Thymus (tissue), 11 donors: ENCODE data around the gene UBIAD1. TPM values are rescaled to one million over a fixed set of nuclear protein-coding genes. Genes with fewer than 3 reads are reported as not detected.

Experiments used
- DNase-seq, 9 donors: peaks; one replicate each; pipeline ENCODE4 v3.0.0-alpha.2; 2013; ENCODE audit warnings: low spot score in 9 of 9, low read depth in 6 of 9, missing footprints in 1 of 9
- H3K27ac ChIP-seq, 2 donors: one replicate each; pipeline ENCODE4 v1.5.1; 2013; ENCODE audit warnings: control low read depth in 1 of 2, low read depth in 1 of 2, low read length in 1 of 2, mild to moderate bottlenecking in 1 of 2, moderate library complexity in 1 of 2
- H3K27me3 ChIP-seq, 2 donors: one replicate each; pipeline ENCODE4 v1.5.1; 2013; ENCODE audit warnings: low read length in 1 of 2; ENCODE audit not compliant: control insufficient read depth in 2 of 2, insufficient read depth in 1 of 2
- H3K36me3 ChIP-seq, 2 donors: one replicate each; pipeline ENCODE4 v1.5.1; 2013; ENCODE audit warnings: low read length in 1 of 2, mild to moderate bottlenecking in 1 of 2, moderate library complexity in 1 of 2; ENCODE audit not compliant: control insufficient read depth in 2 of 2, insufficient read depth in 2 of 2
- H3K4me1 ChIP-seq, 2 donors: one replicate each; pipeline ENCODE4 v1.5.1; 2013; ENCODE audit warnings: low read length in 2 of 2; ENCODE audit not compliant: control insufficient read depth in 2 of 2, insufficient read depth in 2 of 2
- H3K4me3 ChIP-seq, 2 donors: one replicate each; pipeline ENCODE4 v1.5.1; 2013; ENCODE audit warnings: low read length in 2 of 2, control low read depth in 1 of 2, mild to moderate bottlenecking in 1 of 2
- H3K9me3 ChIP-seq, 2 donors: one replicate each; pipeline ENCODE4 v1.5.1; 2013; ENCODE audit warnings: low read length in 1 of 2, mild to moderate bottlenecking in 1 of 2; ENCODE audit not compliant: control insufficient read depth in 2 of 2, insufficient read depth in 1 of 2
- WGBS: extraction: QIAGEN DNeasy Blood & Tissue Kit; methylation state at CpG from one replicate; pipeline ENCODE4 v1.1.7; 2013; 5-methylcytosine and 5-hydroxymethylcytosine counted together
- polyA plus RNA-seq: library from polyadenylated mRNA; stranded (reverse); fragments of 200-250 nt; gene quantifications from one replicate; pipeline ENCODE4 v1.2.3, GENCODE V29; 2013
- total RNA-seq: library from RNA; stranded (reverse); fragments of 120-200 nt; gene quantifications from one replicate; pipeline ENCODE4 v1.2.4, GENCODE V29; 2013
- donor health status: healthy.

UBIAD1 gene
- total and polyA plus RNA-seq, 2 donors, result 7.3 to 9.8 TPM

DNA sequence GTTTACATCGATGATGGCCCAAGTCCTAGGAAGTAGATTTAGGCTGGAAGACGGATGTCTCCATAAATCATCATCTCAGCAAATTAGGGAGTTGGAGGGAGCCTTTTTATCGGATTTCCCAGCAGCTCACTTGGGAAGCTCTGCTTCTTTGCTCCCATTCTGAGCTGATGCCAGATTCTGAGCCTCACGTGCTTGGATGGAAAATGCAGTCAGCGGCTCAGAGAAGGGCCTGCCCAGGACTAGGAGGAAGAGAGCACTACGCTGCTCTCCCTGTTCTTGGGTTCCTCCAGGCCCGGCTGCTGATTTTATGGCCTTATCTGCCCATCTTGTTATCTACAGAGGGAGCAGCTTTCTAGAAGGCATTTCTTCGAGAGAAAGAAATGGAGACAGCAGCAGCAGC is 42.0 kb downstream of the UBIAD1 start:
- WGBS, result 80% methylated on average over 8 of the region's 8 CpGs
- Histone ChIP-seq H3K27me3 (peaks cover 0 to 28% of the 10 kb centered on the region in 2 donors), H3K36me3 (no peaks in the 10 kb centered on the region), H3K4me1 (peaks cover 0 to 3% of the 10 kb centered on the region in 2 donors), H3K9me3 (no peaks in the 10 kb centered on the region), H3K27ac (no peak overlapping the region), H3K4me3 (no peak overlapping the region)
- DNase-seq, result no peak

DNA sequence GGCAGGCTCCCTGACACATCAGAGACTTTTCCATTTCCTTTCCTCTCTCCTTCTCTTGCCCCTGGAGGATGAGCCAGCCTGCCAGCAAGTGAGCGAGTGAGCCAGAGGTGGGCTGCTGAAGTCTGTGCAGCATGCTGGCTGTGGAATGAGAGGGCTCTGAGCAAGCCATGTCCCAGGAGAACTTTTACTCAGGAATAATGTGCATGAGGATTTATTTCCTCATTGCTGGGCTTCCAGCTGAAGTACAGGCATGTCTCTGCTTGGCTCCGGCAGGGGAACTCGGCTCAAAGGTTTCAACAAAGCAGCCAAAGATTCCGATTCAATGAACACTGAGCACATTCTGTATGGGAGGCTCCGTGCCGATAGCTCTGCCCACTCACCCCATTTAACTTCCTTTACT is 43.7 kb downstream of the UBIAD1 start:
- H3K4me3 ChIP-seq, result no peak overlapping the region
- peaks cover 0 to 3% of the 10 kb centered on the region in 2 donors for H3K4me1 ChIP-seq
- 85% methylated on average over 6 of the region's 6 CpGs for WGBS
- H3K9me3 ChIP-seq, result peaks cover 0 to 5% of the 10 kb centered on the region in 2 donors
- DNase-seq, result no peak
- H3K27me3 ChIP-seq, result peaks cover 0 to 26% of the 10 kb centered on the region in 2 donors
- peak overlapping the region in 1 of 2 donors; percentile 38 for H3K27ac ChIP-seq
- no peaks in the 10 kb centered on the region for H3K36me3 ChIP-seq

DNA sequence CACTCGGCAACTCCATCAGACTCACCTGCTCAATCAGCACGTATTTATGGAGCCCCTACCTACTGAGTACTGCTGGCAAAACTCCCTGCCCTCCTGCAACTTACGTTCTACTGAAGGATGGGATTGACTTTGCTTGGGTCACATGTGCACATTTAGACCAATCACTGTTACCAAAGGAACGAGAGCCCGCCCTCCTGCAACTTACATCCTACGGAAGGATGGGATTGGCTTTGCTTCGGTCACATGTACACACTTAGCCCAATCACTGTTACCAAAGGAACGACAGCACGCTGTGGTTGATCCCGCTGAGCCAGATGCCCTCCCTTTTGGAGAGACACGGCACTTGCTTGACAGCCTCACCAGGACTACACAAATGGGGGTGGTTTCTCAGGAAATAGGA is 46.0 kb downstream of the UBIAD1 start:
- Histone ChIP-seq H3K4me1 (peaks cover 0 to 6% of the 10 kb centered on the region in 2 donors), H3K9me3 (peaks cover 0 to 5% of the 10 kb centered on the region in 2 donors), H3K36me3 (no peaks in the 10 kb centered on the region), H3K4me3 (no peak overlapping the region), H3K27me3 (peaks cover 0 to 21% of the 10 kb centered on the region in 2 donors), H3K27ac (no peak overlapping the region)
- WGBS, result 92% methylated on average over 11 of the region's 11 CpGs
- DNase-seq, result no peak

DNA sequence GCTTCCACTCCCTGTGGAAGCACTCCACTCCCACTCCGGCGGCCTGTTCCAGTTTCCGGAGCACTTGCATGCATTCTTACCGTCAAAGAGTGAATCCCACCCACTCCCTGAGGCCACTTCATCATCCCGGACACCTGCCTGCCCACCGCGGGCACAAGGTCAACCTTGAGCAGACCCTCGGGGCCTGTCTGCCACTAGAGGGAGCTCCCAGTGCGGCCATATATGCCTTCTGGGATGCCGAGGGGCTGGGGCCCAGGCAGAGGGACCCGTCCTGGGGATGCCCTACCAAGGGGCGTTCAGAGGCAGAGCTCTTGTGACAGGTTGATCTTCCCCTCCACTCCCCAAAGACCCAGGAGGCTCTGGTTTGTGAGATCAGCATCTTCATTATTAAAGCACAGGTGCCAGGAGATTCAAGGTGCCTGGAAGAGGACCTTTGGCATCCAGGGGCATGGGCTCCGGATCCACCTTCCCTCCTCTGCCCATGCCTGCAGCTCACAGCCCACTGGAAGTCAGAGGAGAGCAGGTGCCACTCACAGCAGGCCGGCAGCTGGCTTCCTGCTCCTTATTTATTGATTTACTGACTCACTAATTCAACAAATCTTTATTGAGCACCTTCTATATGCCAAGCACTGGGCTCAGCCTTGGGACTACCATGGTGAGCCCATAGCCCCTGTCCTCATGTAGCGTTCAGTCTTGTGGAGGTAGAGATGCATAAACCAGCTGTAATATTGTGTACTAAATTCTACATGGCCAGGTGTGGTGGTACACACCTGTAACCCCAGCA is 47.3 kb downstream of the UBIAD1 start:
- peak in 6 of 9 donors; percentile 17 to 52 (median 36) for DNase-seq
- no peak overlapping the region for H3K4me3 ChIP-seq
- peaks cover 0 to 24% of the 10 kb centered on the region in 2 donors for H3K27me3 ChIP-seq
- H3K9me3 ChIP-seq, result peaks cover 0 to 5% of the 10 kb centered on the region in 2 donors
- H3K36me3 ChIP-seq, result no peaks in the 10 kb centered on the region
- no peak overlapping the region for H3K27ac ChIP-seq
- H3K4me1 ChIP-seq, result peaks cover 0 to 6% of the 10 kb centered on the region in 2 donors
- WGBS, result 20% methylated on average over 15 of the region's 15 CpGs

DNA sequence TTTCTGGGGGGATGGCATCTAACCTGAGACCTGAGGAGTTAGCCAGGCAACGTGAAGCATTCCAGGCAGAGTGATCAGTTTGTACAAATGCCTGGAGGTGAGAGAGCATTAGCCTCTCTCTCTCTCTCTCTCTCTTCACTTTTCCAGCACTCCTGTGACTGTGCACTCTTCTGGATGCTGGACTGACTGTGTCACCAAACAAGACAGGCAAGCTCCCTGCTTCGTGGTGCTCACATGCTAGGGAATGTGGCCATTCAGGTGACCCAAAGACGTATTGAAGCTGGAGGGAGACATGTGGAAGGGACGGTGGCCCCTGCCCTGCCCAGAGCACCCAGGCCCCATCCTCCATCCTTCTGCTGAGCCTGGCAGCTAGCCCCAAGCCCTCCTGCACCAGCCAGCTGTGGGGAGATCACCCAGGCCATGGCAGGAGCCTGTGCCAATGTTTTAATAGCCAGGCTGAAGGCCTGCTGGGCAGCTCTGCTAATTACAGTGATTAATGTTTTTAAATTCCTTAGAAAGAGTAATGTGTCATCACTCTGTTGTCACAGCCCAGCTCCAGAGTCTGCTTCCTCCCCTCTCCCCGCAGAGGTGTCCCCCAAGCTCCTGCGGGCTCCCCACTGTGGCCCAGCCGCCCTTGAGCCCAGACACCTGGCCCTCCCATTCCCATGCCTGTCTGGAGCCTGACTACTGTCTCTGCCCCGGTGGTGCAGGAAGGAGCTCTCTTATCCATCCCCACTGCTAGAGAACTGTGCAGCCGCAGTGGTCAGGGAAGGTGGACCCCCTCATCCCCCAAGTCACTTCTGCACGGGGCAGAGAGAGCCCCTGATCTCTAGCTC is 48.9 kb downstream of the UBIAD1 start:
- Histone ChIP-seq H3K27ac (no peak overlapping the region), H3K9me3 (peaks cover 0 to 5% of the 10 kb centered on the region in 2 donors), H3K36me3 (no peaks in the 10 kb centered on the region), H3K4me3 (no peak overlapping the region), H3K4me1 (peaks cover 0 to 6% of the 10 kb centered on the region in 2 donors), H3K27me3 (peaks cover 0 to 17% of the 10 kb centered on the region in 2 donors)
- DNase-seq, result no peak
- WGBS, result 89% methylated on average over 10 of the region's 10 CpGs

DNA sequence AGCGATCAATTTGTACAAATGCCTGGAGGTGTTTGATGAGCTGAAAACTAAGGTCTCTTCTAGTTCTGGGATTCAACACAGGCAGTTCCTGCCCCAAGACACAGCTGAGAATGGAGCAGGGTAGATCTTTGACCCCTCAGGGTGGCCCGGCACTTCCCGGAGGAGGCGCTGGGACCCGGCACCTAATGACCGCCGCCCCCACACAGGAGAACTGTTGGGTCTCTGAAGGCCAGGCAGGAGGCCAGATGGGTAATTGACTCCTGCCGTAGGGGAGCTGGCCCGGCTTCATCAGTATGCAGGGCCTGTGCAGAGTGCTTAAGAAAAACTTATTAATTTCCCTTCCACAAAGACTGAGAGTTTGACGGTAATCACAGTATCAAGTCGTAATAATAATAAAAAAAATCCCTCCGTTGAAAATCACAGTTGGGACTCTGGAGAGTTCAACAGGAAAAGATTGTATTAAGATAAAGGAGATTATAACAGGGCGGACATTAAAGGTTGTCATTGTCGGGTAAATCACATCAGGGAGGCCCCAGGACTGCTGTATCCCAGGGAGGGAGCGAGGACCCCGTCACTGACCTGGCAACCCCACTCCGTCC is 51.7 kb downstream of the UBIAD1 start:
- no peak overlapping the region for H3K4me3 ChIP-seq
- peaks cover 0 to 5% of the 10 kb centered on the region in 2 donors for H3K9me3 ChIP-seq
- no peak for DNase-seq
- peaks cover 0 to 17% of the 10 kb centered on the region in 2 donors for H3K27me3 ChIP-seq
- WGBS, result 85% methylated on average over 17 of the region's 17 CpGs
- H3K27ac ChIP-seq, result no peak overlapping the region
- no peaks in the 10 kb centered on the region for H3K36me3 ChIP-seq
- H3K4me1 ChIP-seq, result peaks cover 0 to 6% of the 10 kb centered on the region in 2 donors

DNA sequence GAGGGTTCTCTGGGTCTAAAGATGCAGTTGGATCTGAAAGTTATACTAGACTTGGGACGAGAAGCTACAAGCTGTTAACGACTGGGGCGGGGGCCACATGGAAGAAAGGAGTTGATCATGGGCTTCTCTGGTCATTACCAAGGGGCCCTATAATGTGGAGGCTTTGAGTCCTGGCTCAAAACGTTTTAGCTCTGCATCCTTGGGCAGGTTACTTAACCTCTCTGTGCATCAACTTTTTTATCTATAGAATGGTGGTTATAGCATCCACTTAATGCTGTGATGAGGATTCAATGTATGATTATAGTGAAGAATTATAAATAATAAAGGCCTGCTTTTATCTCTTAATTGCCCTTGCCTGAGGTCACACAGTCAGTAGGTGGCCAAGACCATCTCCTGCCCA is 53.1 kb downstream of the UBIAD1 start:
- DNase-seq, result no peak
- H3K27me3 ChIP-seq, result peaks cover 0 to 14% of the 10 kb centered on the region in 2 donors
- H3K4me1 ChIP-seq, result peaks cover 0 to 6% of the 10 kb centered on the region in 2 donors
- no peaks in the 10 kb centered on the region for H3K36me3 ChIP-seq
- no peak overlapping the region for H3K27ac ChIP-seq
- 89% methylated on average over 4 of the region's 4 CpGs for WGBS
- no peaks in the 10 kb centered on the region for H3K9me3 ChIP-seq
- no peak overlapping the region for H3K4me3 ChIP-seq

DNA sequence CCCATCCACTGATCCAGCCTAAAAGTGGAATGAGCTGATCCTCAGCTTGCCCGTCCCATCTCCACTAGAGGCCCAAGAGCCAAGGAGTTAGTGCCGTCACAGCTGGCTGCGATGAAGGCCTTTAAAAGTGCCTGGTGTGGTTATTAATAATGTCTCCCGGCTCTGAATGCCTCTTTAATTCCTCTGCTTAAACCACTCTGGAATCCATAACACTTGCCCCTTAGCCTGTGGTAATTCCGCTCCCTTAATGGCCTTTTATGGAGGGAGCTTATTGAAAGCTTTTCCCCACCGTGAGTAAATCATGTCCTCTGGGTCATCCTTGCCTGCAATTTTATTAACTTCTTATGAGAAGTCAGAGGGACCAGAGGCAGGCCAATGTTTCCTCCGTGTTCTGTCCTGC is 55.4 kb downstream of the UBIAD1 start:
- DNase-seq, result no peak
- Histone ChIP-seq H3K27ac (no peak overlapping the region), H3K9me3 (no peaks in the 10 kb centered on the region), H3K36me3 (no peaks in the 10 kb centered on the region), H3K4me1 (peaks cover 0 to 6% of the 10 kb centered on the region in 2 donors), H3K27me3 (peaks cover 0 to 14% of the 10 kb centered on the region in 2 donors), H3K4me3 (no peak overlapping the region)
- WGBS, result 95% methylated on average over 7 of the region's 7 CpGs

DNA sequence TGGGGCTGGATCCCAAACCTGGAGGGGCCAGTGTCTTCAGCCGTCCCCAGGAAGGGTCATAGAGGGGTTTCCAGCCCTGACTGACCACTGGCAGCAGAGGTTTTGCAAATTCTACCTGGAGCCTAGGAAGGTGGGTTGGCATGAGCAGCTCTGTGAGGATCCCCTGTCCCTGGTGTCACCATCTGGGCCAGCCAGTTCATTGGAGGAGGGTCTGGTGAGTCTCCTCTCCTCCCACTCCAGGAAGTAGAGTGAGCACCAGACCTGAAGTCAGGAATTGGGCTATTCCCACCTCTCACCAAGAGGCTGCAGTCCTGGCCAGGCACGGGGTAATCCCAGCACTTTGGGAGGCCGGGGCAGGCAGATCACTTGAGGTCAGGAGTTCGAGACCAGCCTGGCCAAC is 57.4 kb downstream of the UBIAD1 start:
- H3K9me3 ChIP-seq, result no peaks in the 10 kb centered on the region
- H3K27ac ChIP-seq, result no peak overlapping the region
- no peaks in the 10 kb centered on the region for H3K36me3 ChIP-seq
- no peaks in the 10 kb centered on the region for H3K27me3 ChIP-seq
- no peak overlapping the region for H3K4me3 ChIP-seq
- 96% methylated on average over 4 of the region's 4 CpGs for WGBS
- DNase-seq, result no peak
- H3K4me1 ChIP-seq, result no peaks in the 10 kb centered on the region
